ENCODE results near the gene MXD4.
"Not testable (repeated sequence)": the region's sequence is repeated elsewhere in the genome, so short reads cannot be mapped to it uniquely, and the experiment has no call there.

Gene MXD4

DNA sequence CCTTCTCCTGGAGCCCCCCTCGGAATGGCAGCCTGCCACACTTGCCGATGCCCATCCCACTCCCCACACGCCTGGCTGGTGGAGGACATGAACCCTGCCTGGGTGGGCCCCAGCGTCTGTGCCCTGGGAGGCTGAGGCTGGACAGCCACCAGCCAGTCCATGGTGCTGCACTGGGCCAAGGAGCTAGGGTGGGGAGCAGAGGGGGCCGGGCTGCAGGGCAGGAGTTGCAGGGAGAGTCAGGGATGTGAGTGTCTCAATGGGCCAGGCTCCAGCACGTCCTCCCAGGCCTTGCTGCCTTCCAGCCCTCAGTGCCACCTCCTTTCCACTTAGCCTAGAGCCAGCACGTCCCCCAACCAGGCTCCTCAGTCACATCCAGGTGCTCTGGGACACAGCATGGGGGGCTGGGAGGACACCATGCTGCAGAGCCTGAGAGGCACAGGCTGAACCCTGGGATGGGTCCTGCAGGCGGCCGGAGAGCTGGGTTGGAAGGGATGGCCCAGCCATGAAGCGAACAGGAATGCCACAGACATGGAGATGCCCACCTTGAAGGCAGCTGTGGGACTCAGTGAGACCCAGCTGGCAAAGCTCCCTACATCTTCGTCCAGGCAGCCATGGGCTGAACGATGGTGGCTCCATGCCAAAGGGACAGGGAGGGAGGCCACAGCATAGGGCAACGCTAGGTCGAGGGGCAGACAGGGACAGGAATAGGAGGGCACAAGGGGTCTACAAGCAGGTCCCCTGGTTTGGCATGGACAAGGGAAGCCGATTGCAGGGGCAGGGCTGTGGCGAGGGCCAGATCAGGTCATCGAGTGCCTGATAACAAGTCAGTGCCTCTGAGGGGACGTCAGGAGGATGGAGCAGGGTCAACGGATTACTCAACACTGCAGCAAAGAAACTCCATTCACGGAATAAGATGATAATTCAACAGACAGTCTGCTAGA is 30.1 kb upstream of the MXD4 start:
- DNase-seq = no peak

DNA sequence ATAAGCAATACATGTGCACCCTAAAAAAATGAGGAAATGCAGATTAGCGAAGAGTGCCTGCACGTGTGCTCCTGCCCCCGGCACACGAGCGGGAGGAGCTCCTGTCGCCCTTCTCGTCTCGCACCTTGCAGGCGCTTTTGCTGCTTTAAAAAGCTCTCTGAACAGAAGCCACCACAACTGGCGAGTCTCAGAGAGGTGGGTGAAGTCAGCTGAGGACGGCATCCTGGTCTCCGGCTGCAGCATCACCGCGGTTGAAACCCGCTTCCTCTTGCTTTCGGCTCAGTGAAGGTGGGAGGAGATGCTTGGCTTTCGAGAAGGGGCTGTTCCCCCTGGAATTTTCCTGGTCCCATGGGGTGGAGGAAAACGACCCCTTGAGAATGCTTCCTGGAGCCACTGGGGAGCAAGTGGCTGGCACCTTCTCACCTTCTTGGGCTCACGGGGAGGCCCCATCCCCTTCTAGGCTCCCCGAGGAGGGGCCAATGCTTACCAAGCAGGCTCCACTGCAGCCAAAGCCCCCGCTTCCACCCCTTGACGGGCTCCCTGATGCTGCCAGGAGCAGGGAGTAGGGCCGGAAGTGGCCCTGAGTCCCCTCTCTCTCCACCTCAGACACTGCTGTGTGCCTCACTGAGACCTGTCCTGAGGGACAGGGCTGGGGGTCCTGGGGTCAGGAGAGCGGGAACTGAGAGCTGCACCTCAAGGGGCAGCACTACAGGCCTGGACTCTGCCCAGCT is 29.2 kb upstream of the MXD4 start:
- peak in 2 of 4 experiments; percentile 35 to 54 for DNase-seq

- DNase-seq = no peak
These were observed 28.6 kb upstream of the MXD4 start for GRCh38 chr4:2290488-2290887.

GRCh38 chr4:2289955-2290333 is 28.0 kb upstream of the MXD4 start:
- no peak for DNase-seq

GRCh38 chr4:2289311-2289954 is 27.5 kb upstream of the MXD4 start:
- DNase-seq = no peak

- DNase-seq = no peak
These were observed 26.2 kb upstream of the MXD4 start for GRCh38 chr4:2288051-2288541.

GRCh38 chr4:2287594-2287915 is 25.6 kb upstream of the MXD4 start:
- DNase-seq = no peak

- no peak for DNase-seq
These were observed 25.1 kb upstream of the MXD4 start for GRCh38 chr4:2286904-2287593.

DNA sequence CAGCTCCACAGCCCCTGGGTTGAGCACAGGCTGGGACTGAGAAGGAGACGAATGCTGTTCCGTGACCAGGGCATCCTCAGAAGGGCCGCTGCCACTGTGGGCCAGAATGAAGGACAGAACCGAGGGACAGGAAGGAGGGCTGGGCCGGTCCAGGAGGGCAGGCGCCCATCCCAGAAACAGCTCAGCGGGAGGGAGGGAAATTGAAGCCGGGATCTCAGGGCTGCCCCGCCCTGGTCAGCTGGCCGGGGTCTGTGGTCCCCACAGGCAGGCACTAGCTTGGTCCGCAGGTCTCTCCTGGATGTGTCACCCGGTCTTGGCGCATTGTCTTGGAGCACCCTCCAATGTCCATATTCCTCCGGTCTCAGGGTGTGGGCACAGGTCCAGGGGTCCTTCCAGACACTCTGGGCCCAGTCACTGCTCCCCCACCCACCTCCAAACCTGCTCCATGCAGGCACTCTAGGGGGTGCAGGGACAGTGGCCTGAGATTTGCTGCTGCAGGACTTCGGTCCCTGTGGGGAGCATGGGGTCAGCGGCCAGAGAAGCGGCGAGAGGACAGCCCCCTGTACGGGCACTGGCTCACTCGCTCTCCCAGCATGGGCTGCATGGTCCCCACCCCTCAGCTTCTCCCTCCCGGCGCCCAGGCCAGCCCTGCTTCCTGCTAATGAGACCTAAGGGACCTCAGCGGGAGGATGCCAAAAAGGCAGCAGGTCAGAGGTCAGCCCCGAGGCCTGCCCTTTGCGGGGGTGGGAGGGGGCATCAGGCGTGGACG is 23.9 kb upstream of the MXD4 start:
- no peak for DNase-seq

GRCh38 chr4:2284934-2285612 is 23.2 kb upstream of the MXD4 start:
- DNase-seq = no peak

- no peak for DNase-seq
These were observed 22.4 kb upstream of the MXD4 start for GRCh38 chr4:2284161-2284933.

DNA sequence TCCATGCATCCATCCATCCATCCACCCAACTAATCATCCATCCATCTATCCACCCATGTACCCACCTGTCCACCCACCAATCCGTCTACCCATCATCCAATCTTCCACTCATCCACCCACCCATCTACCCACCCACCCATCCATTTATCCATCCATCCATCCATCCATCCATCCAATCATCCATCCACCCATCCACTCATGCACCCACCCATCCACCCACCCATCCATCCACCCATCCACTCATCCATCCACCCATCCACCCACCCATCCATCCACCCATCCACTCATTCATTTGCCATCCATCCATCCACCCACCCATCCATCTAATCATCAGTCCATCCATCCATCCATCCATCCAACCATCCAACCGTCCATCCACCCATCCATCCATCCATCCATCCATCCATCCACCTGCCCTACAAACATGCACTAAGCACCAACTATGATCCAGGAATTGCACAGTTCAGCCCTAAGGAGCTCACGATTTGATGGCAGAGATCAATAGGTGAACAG is 21.3 kb upstream of the MXD4 start:
- no peak for DNase-seq

DNA sequence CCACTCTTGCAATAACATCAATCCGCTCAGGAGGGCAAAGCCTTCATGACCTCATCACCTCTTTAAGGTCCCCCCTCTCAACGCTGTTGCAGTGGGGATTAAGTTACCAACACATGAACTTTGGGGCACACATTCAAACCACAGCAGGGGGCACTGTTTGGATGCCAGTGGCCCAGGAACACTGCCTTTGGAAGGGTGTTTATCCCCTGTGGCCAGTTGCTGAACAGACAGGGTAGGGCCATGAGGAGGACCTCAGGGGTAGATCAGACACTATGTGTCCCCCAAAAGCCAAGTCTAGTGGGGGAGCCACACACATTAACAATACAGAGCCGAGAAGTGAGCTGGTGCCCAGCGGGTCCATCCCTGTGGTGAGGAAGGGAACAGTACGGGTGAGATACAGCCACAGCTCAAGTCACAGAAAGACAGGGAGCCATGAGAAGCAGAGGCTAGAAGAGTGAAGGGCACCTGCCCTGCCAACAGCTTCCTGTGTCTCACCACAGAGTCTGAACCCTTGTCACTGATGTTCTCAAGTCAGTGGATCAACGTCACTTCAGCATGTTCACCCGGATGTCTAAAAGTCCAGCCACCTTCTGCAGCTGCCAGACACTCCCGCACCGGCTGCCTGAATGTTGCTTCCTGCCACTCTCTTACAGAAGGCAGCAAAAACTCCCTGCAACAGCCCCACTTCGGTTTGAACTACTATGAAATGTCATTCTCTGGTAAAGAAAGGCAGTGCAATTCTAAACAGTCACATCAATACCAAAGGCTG is 19.9 kb upstream of the MXD4 start:
- DNase-seq = peak in 3 of 4 experiments; percentile 17 to 71 (median 69)

DNA sequence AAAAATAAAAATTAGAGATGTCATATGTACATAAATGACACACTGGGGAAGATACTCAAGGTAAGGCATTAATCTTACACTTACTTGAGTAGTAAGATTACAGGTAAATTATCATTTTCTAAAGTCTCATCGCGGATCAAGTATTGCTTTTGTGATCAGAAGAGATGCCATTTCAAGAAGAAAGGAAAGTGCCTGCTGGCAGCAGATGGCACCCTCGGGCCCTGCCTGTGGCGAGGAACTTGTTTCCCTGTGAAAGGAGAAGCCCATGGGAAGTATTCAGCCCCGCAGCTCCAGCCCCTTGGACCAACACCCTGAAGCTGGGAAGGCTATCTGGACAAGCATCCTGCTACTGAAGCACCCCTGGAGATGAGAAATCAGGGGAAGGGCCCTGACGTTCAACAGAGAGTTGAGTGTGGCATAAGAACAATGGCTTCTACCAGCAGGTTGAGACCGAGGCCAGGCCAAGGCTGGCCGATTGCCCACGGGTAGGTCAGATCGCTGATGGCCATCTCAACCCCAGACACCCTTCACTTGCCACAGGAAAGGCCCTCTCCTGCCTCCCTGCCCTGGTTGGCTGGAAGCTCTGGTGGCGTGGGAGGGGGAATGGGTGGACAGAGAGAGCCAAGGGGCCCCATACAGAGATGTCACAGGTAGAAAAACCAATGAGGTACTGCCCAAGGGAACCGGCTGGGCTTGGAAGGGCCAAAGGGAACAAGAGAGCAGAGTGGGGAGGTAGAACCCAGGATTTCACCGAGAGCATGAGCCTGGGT is 18.8 kb upstream of the MXD4 start:
- no peak for DNase-seq

DNA sequence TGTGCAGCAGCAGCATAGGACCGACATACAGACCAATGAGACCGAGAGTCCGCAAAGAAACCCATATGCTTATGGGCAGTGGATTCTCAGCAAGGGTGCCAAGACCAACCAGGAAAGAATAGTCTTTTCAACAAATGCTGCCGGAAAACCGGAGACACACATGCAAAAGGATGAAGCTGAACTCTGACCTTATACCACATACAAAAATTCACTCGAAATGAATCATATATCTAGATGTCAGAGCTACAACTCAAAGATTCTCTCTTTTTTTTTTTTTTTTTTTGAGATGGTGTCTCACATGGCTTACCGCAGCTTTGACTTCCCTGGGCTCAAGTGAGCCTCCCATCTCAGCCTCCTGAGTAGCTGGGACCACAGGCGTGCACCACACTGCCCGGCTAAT is 16.0 kb upstream of the MXD4 start:
- no peak for DNase-seq

DNA sequence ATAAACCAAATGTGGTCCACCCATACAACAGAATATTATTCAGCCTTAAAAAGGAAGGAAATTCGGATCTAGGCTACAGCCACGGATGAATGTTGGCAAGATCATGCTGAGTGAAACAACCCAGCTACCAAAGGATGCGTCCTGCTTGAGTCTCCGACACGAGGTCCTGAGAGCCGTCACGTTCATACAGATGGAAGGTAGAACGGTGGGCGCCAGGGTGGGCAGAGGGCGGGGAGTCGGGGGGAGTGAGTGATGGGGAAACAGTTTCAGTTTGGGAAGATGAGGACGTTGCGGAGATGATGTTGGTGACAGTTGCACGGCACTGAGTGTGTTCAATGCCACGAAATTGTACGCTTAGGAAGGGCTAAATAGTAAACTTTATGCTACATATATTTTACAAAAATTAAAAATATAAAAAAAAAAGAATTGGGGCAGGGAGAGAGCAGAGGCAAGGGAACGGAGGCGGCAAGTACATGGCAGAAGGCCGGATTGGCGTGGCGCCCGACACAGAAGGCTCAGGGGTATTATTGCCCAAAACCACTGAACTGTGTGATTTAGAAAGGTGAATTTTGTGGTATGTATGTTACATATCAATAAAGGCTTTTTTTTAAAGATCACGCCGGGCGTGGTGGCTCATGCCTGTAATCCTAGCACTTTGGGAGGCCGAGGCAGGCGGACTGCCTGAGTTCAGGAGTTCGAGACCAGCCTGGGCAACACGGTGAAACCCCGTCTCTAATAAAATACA is 14.8 kb upstream of the MXD4 start:
- no peak for DNase-seq

- DNase-seq = no peak
These were observed 13.8 kb upstream of the MXD4 start for GRCh38 chr4:2275546-2276251.

DNA sequence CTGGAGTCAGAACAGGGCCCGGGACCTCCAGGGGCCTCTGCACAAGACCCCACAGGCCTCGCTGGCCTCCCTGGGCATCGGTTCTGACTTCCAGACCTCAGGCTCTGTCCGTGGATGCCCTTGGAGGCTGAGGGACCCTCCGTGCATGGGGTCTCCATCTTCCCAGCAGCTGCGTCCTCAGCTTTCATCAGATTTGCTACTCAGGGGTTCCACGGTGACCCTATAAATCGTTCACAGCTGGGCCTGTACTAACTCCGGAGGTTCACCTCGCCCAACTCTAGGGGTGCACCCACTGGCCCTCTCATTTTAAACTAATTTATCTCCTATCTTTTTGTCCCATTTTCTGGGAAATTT is 13.1 kb upstream of the MXD4 start:
- not testable (repeated sequence) for DNase-seq

Measured in activated CD4-positive, CD25-positive, alpha-beta regulatory T cell (primary cell).